SK-N-SH (cell line): ENCODE data around the gene NACA2. TPM values are rescaled to one million over a fixed set of nuclear protein-coding genes. Genes with fewer than 3 reads are reported as not detected.

Experiments
- CTCF ChIA-PET: fragments of 300-600, 350-600 bp; formaldehyde crosslinking; extraction: SDS; loops from one replicate; lab custom pipeline; 2021; lab: Yijun Ruan, JAX
- POLR2A ChIA-PET: fragments of 350-600 bp; sonication (Branson Sonifier 250); formaldehyde crosslinking; extraction: SDS; loops from one replicate; lab custom pipeline; 2020; ENCODE audit warnings: antibody characterized with exemption, inconsistent platforms; lab: Yijun Ruan, JAX
- DNase-seq: peaks from one replicate; pipeline ENCODE4 v3.0.0; 2012
- H2AFZ ChIP-seq: fragments of 200-600 bp; sonication (generic); 2 replicates; pipeline ENCODE4 v1.8.1; 2016; ENCODE audit warnings: antibody characterized with exemption, mild to moderate bottlenecking, low read depth
- H3F3A ChIP-seq: fragments of 200-600 bp; sonication (generic); replicated peaks from 2 replicates; pipeline ENCODE3; 2016; ENCODE audit warnings: antibody characterized with exemption, mild to moderate bottlenecking; ENCODE audit not compliant: insufficient read depth
- H3K27ac ChIP-seq, 2 experiments: fragments of 200-500 bp in 1 of 2; fragments of 200-600 bp in 1 of 2; sonication (Bioruptor generic) in 1 of 2; sonication (generic), shearing (Covaris generic) in 1 of 2; 2 replicates each; pipeline versions ENCODE4 v1.5.1 to v1.6.1; 2014 to 2016; ENCODE audit warnings: low read depth in 2 of 2, inconsistent platforms in 1 of 2, low read length in 1 of 2, mild to moderate bottlenecking in 1 of 2, mixed read lengths in 1 of 2
- H3K27me3 ChIP-seq: fragments of 200-600 bp; sonication (generic), shearing (Covaris generic); 2 replicates; pipeline ENCODE4 v1.6.1; 2016; ENCODE audit warnings: mixed run types; ENCODE audit not compliant: insufficient read depth
- H3K36me3 ChIP-seq, 2 experiments: fragments of 200-500 bp in 1 of 2; fragments of 200-600 bp in 1 of 2; sonication (Bioruptor generic) in 1 of 2; sonication (generic) in 1 of 2; replicated peaks in 1 of 2; 2 replicates each; pipeline versions ENCODE3 to v1.5.1; 2014 to 2016; ENCODE audit warnings: low read length in 1 of 2, mild to moderate bottlenecking in 1 of 2; ENCODE audit not compliant: insufficient read depth in 2 of 2, control insufficient read depth in 1 of 2
- H3K4me1 ChIP-seq, 2 experiments: fragments of 200-500 bp in 1 of 2; fragments of 200-600 bp in 1 of 2; sonication (Bioruptor generic) in 1 of 2; sonication (generic), shearing (Covaris generic) in 1 of 2; 2 replicates each; pipeline versions ENCODE4 v1.5.1 to v1.6.1; 2014 to 2016; ENCODE audit warnings: low read depth in 1 of 2, low read length in 1 of 2, mixed run types in 1 of 2; ENCODE audit not compliant: insufficient read depth in 2 of 2, control insufficient read depth in 1 of 2
- H3K4me2 ChIP-seq: fragments of 200-600 bp; sonication (generic), shearing (Covaris generic); 2 replicates; pipeline ENCODE4 v1.6.1; 2017; ENCODE audit warnings: mixed run types
- H3K4me3 ChIP-seq, 2 experiments: fragments of 200-500 bp in 1 of 2; fragments of 200-600 bp in 1 of 2; sonication (Bioruptor generic) in 1 of 2; sonication (generic), shearing (Covaris generic) in 1 of 2; 2 replicates each; pipeline versions ENCODE4 v1.5.1 to v1.8.1; 2014 to 2016; ENCODE audit warnings: low read depth in 2 of 2, inconsistent platforms in 1 of 2, low read length in 1 of 2, mild to moderate bottlenecking in 1 of 2, mixed read lengths in 1 of 2, moderate library complexity in 1 of 2
- H3K79me2 ChIP-seq: fragments of 200-600 bp; sonication (generic); 2 replicates; pipeline ENCODE4 v1.8.1; 2017; ENCODE audit warnings: mild to moderate bottlenecking; ENCODE audit not compliant: insufficient read depth
- H3K9ac ChIP-seq: fragments of 200-600 bp; sonication (generic); 2 replicates; pipeline ENCODE4 v1.6.1; 2017; ENCODE audit warnings: mixed run types
- H3K9me2 ChIP-seq: fragments of 200-600 bp; sonication (generic); 2 replicates; pipeline ENCODE4 v1.6.1; 2017; ENCODE audit warnings: mixed run types
- H3K9me3 ChIP-seq: fragments of 200-600 bp; sonication (generic); 2 replicates; pipeline ENCODE4 v1.6.1; 2017; ENCODE audit warnings: mixed run types, mild to moderate bottlenecking, moderate library complexity
- H4K20me1 ChIP-seq: fragments of 200-600 bp; sonication (generic); 2 replicates; pipeline ENCODE4 v1.6.1; 2017; ENCODE audit warnings: mild to moderate bottlenecking, mixed run types; ENCODE audit not compliant: insufficient read depth
- CHD2 ChIP-seq: fragments of 150-350 bp; IDR thresholded peaks from 2 replicates; pipeline ENCODE4 v1.6.1; 2018; ENCODE audit warnings: low read length; ENCODE audit not compliant: partially characterized antibody
- ELF1 ChIP-seq: IDR thresholded peaks from 2 replicates; pipeline ENCODE4 v1.4.0; 2012
- FOXM1 ChIP-seq: IDR thresholded peaks from 2 replicates; pipeline ENCODE4 v1.4.0; 2012; ENCODE audit warnings: low read depth, mild to moderate bottlenecking
- IRF3 ChIP-seq: fragments of 150-350 bp; IDR thresholded peaks from 2 replicates; pipeline ENCODE4 v1.6.1; 2016; ENCODE audit warnings: mild to moderate bottlenecking, low read depth, low read length
- MEF2A ChIP-seq: IDR thresholded peaks from 2 replicates; pipeline ENCODE4 v1.4.0; 2012; ENCODE audit warnings: low read depth, borderline replicate concordance
- NFIC ChIP-seq: IDR thresholded peaks from 2 replicates; pipeline ENCODE4 v1.4.0; 2012; ENCODE audit warnings: borderline replicate concordance
- NRF1 ChIP-seq: IDR thresholded peaks from 2 replicates; pipeline ENCODE4 v1.6.1; 2012; ENCODE audit warnings: low read depth, mild to moderate bottlenecking, low read length
- POLR2AphosphoS5 ChIP-seq: IDR thresholded peaks from 2 replicates; pipeline ENCODE4 v1.6.1; 2012; ENCODE audit warnings: low read depth, low read length
- RAD21 ChIP-seq: IDR thresholded peaks from 2 replicates; pipeline ENCODE4 v1.6.1; 2012; ENCODE audit warnings: mild to moderate bottlenecking, low read length
- REST ChIP-seq: IDR thresholded peaks from 2 replicates; pipeline ENCODE4 v1.6.1; 2012; ENCODE audit warnings: mild to moderate bottlenecking, low read depth, low read length, moderate library complexity
- SIN3A ChIP-seq: IDR thresholded peaks from 2 replicates; pipeline ENCODE4 v1.6.1; 2012; ENCODE audit warnings: low read depth, mild to moderate bottlenecking, low read length, moderate library complexity, borderline replicate concordance
- TAF1 ChIP-seq: IDR thresholded peaks from 2 replicates; pipeline ENCODE4 v1.6.1; 2012; ENCODE audit warnings: low read depth, mild to moderate bottlenecking, low read length, moderate library complexity, borderline replicate concordance
- TCF12 ChIP-seq: IDR thresholded peaks from 2 replicates; pipeline ENCODE4 v1.4.0; 2012
- TEAD4 ChIP-seq: IDR thresholded peaks from 2 replicates; pipeline ENCODE4 v1.4.0; 2012; ENCODE audit warnings: mild to moderate bottlenecking, borderline replicate concordance; ENCODE audit not compliant: insufficient read depth
- USF1 ChIP-seq: IDR thresholded peaks from 2 replicates; pipeline ENCODE4 v1.4.0; 2012; ENCODE audit warnings: low read depth, borderline replicate concordance
- whole genome bisulfite sequencing: methylation state at CpG from one replicate; pipeline ENCODE4 v1.1.6; 2017; ENCODE audit warnings: low lambda C conversion rate; 5-methylcytosine and 5-hydroxymethylcytosine counted together
- polyA plus RNA-seq, 3 experiments: library from polyadenylated mRNA; depleted of rRNA; stranded (reverse); fragments of >200 nt; gene quantifications; 2 replicates each; pipeline ENCODE4 v1.2.3, GENCODE V29; 2012

NACA2 gene
- not detected in 2 replicates for polyA plus RNA-seq (2012; rRNA removed)
- polyA plus RNA-seq (2012; cell fraction: cytosol; rRNA removed), result 0.10 TPM in 1 of 2 replicates, not detected in the other
- not detected in 2 replicates for polyA plus RNA-seq (2012; cell fraction: nucleus; rRNA removed)

- CTCF ChIA-PET, result interaction anchor here (0.9 to 2.7 kb wide), 2 partner anchors 16 to 31 kb away, joined by 3 to 11 read pairs; no protein-coding TSS in a partner anchor
Measured at GRCh38 chr17:61591018-61591417, at the start of gene NACA2. TSS of gene NACA2 (minus strand) at chr17:61591219. CDS start at chr17:61591180, 39 bp downstream.

More at GRCh38 chr17:61591018-61591417, at the start of gene NACA2:
- no peaks in the 10 kb centered on the region for H4K20me1 ChIP-seq
- H3K9ac ChIP-seq, result no peak within 1 kb of the TSS
- no peak for DNase-seq
- H3K27ac ChIP-seq, result no peak within 1 kb of the TSS
- H3K9me2 ChIP-seq, result no peaks in the 10 kb centered on the region
- H3K36me3 ChIP-seq, result no peaks in the 10 kb centered on the region
- no peaks in the 10 kb centered on the region for H3K79me2 ChIP-seq
- H3K27me3 ChIP-seq, result no peaks in the 10 kb centered on the region
- POLR2A ChIA-PET, result no interaction called here
- 92% methylated on average over 16 of the region's 16 CpGs for WGBS
- H3K4me3 ChIP-seq, result no peak within 1 kb of the TSS
- no peaks in the 10 kb centered on the region for H3F3A ChIP-seq
- H3K9me3 ChIP-seq, result no peaks in the 10 kb centered on the region
- H3K4me2 ChIP-seq, result no peak within 1 kb of the TSS
- TF ChIP-seq REST (no peak), FOXM1 (no peak), IRF3 (no peak), TAF1 (no peak), CHD2 (no peak), ELF1 (no peak), NFIC (no peak), TEAD4 (no peak), POLR2AphosphoS5 (no peak), NRF1 (no peak), TCF12 (no peak), MEF2A (no peak), SIN3A (no peak), RAD21 (no peak), USF1 (no peak)
- H2AFZ ChIP-seq, result no peak within 1 kb of the TSS
- peaks cover 0 to 4% of the 10 kb centered on the region in 2 experiments; a peak in 1 of 4 replicates for H3K4me1 ChIP-seq
